Esophagus (tissue), 2 donors: ENCODE measurements around the gene CALCOCO2. TPM values are rescaled to one million over a fixed set of nuclear protein-coding genes. Genes with fewer than 3 reads are reported as not detected.
A peak's percentile ranks its signal among the peaks of the same experiment; 100 is the strongest.
"Not testable (repeated sequence)": the region's sequence is repeated elsewhere in the genome, so short reads cannot be mapped to it uniquely, and the experiment has no call there.

ENCODE experiments used
- H3K27ac ChIP-seq, 2 donors: one replicate each; pipeline ENCODE4 v1.5.1; 2013; ENCODE audit warnings: low read depth in 2 of 2, mild to moderate bottlenecking in 2 of 2, inconsistent platforms in 1 of 2, low read length in 1 of 2, moderate library complexity in 1 of 2
- H3K27me3 ChIP-seq, 2 donors: one replicate each; pipeline ENCODE4 v1.6.1; 2013; ENCODE audit warnings: low read length in 2 of 2, control low read depth in 1 of 2, mild to moderate bottlenecking in 1 of 2; ENCODE audit not compliant: insufficient read depth in 2 of 2, control insufficient read depth in 1 of 2
- H3K36me3 ChIP-seq, 2 donors: one replicate each; pipeline ENCODE4 v1.6.1; 2013; ENCODE audit warnings: low read length in 1 of 2; ENCODE audit not compliant: control insufficient read depth in 2 of 2, insufficient read depth in 2 of 2
- H3K4me1 ChIP-seq, 2 donors: one replicate each; pipeline ENCODE4 v1.6.1; 2013; ENCODE audit warnings: low read length in 1 of 2; ENCODE audit not compliant: control insufficient read depth in 2 of 2, insufficient read depth in 2 of 2
- H3K4me3 ChIP-seq, 2 donors: one replicate each; pipeline ENCODE4 v1.5.1; 2013; ENCODE audit warnings: low read length in 2 of 2, mild to moderate bottlenecking in 2 of 2, low read depth in 1 of 2, moderate library complexity in 1 of 2
- H3K9me3 ChIP-seq, 2 donors: one replicate each; pipeline ENCODE4 v1.6.1; 2013; ENCODE audit warnings: mild to moderate bottlenecking in 2 of 2, low read depth in 1 of 2, low read length in 1 of 2, moderate library complexity in 1 of 2; ENCODE audit not compliant: control insufficient read depth in 2 of 2, insufficient read depth in 1 of 2
- WGBS, 2 donors: extraction: QIAGEN DNeasy Blood & Tissue Kit; methylation state at CpG; one replicate each; pipeline ENCODE4 v1.1.7; 2013; 5-methylcytosine and 5-hydroxymethylcytosine counted together
- polyA plus RNA-seq, 2 donors: library from polyadenylated mRNA; stranded (reverse); fragments of 200-250 nt; gene quantifications; one replicate each; pipeline ENCODE4 v1.2.3, GENCODE V29; 2013
- donor health status: healthy with polysubstance abuse.
- donor health status: Bipolar disorder and iron deficiency.

Gene CALCOCO2, protein sequence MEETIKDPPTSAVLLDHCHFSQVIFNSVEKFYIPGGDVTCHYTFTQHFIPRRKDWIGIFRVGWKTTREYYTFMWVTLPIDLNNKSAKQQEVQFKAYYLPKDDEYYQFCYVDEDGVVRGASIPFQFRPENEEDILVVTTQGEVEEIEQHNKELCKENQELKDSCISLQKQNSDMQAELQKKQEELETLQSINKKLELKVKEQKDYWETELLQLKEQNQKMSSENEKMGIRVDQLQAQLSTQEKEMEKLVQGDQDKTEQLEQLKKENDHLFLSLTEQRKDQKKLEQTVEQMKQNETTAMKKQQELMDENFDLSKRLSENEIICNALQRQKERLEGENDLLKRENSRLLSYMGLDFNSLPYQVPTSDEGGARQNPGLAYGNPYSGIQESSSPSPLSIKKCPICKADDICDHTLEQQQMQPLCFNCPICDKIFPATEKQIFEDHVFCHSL
- 10 to 100 TPM; 38.8 to 57.5 TPM for polyA plus RNA-seq

- no peaks in the 10 kb centered on the region for H3K9me3 ChIP-seq
- WGBS, 2 donors: 0 to 1% methylated on average over 38 to 48 of the region's 48 CpGs
- H3K36me3 ChIP-seq: no peaks in the 10 kb centered on the region
- peak within 1 kb of the TSS; percentile 93 to 94 for H3K27ac ChIP-seq
- H3K27me3 ChIP-seq: no peaks in the 10 kb centered on the region
- H3K4me3 ChIP-seq: peak within 1 kb of the TSS; percentile 77 to 88
- H3K4me1 ChIP-seq: peaks cover 2 to 4% of the 10 kb centered on the region in 2 donors
Measured at GRCh38 chr17:48830840-48831548, at the start of gene CALCOCO2. TSS of gene CALCOCO2 (plus strand) at chr17:48831035. CDS start at chr17:48841708, 10,673 bp downstream.

DNA sequence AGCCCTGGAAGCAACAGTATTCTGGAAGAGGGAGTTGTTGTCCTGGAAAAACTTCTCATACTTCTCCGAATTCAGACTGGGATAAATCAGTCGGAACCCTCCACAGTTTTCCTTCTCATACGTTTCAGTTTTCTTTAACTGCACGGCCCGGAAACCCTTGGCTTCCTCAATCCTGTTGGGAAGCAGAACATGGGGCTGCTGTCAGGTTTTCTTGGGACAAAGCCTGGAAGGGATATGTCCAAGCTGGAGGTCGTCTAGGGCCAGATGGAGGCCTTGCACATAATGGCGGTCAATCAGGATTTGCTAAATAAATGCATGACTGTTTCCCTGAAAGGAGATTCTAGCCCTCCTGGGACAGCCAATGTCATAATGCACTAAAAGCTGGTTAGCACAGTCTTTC, 43.0 kb upstream of the CALCOCO2 start:
- no peaks in the 10 kb centered on the region for H3K36me3 ChIP-seq
- H3K4me3 ChIP-seq: no peak overlapping the region
- no peaks in the 10 kb centered on the region for H3K27me3 ChIP-seq
- WGBS, 2 donors: 70 to 74% methylated on average over 7 of the region's 7 CpGs
- H3K27ac ChIP-seq: no peak overlapping the region
- no peaks in the 10 kb centered on the region for H3K9me3 ChIP-seq
- no peaks in the 10 kb centered on the region for H3K4me1 ChIP-seq

GRCh38 chr17:48790607-48791127, 40.2 kb upstream of the CALCOCO2 start:
- no peaks in the 10 kb centered on the region for H3K4me1 ChIP-seq
- no peaks in the 10 kb centered on the region for H3K36me3 ChIP-seq
- no peaks in the 10 kb centered on the region for H3K27me3 ChIP-seq
- whole genome bisulfite sequencing, 2 donors: 42% methylated on average over 9 of the region's 9 CpGs
- no peak overlapping the region for H3K27ac ChIP-seq
- H3K4me3 ChIP-seq: no peak overlapping the region
- no peaks in the 10 kb centered on the region for H3K9me3 ChIP-seq

GRCh38 chr17:48791128-48792032, 39.5 kb upstream of the CALCOCO2 start:
- Histone ChIP-seq H3K9me3 (no peaks in the 10 kb centered on the region), H3K27me3 (no peaks in the 10 kb centered on the region), H3K36me3 (no peaks in the 10 kb centered on the region), H3K27ac (no peak overlapping the region), H3K4me3 (no peak overlapping the region), H3K4me1 (no peaks in the 10 kb centered on the region)
- 38 to 47% methylated on average over 14 of the region's 14 CpGs for WGBS, 2 donors

DNA sequence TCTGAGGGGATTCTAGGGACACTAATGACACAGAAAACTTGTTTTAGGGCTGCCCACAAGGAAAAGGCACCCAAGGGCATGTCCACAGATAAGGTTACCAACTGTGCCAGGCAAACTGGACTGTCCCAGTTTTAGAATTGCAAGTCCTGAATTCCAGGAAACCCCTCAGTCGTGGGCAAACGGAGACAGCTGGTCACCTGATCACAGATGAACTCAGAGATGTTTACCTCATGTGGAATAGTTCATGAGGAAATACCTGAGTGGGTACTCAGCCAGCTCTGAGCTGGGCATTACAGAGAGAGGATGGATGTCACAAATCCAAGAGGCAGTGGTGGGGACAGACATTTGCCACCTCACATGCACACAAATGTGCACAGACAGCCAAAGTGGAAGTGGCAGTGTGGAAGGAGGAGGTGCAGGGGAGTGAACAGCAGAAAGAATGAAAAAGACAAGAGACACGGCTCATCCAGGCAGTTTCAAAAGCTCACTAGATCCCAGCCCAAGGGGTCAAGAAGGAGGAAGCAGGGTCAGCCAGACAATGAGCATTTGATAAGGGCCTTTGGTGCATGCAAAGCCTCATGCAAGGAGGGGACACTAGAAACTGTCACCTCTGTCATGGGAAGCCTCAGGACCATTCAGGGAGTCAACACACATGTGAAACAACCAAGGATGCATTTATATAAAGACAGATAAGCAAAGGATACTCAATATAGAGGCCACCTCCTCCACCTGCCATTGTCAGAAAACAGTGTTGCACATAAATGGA, 38.6 kb upstream of the CALCOCO2 start:
- Histone ChIP-seq H3K27me3 (no peaks in the 10 kb centered on the region), H3K4me3 (no peak overlapping the region), H3K4me1 (no peaks in the 10 kb centered on the region), H3K9me3 (no peaks in the 10 kb centered on the region), H3K36me3 (no peaks in the 10 kb centered on the region), H3K27ac (no peak overlapping the region)
- 36 to 40% methylated on average over 3 of the region's 3 CpGs for WGBS, 2 donors

DNA sequence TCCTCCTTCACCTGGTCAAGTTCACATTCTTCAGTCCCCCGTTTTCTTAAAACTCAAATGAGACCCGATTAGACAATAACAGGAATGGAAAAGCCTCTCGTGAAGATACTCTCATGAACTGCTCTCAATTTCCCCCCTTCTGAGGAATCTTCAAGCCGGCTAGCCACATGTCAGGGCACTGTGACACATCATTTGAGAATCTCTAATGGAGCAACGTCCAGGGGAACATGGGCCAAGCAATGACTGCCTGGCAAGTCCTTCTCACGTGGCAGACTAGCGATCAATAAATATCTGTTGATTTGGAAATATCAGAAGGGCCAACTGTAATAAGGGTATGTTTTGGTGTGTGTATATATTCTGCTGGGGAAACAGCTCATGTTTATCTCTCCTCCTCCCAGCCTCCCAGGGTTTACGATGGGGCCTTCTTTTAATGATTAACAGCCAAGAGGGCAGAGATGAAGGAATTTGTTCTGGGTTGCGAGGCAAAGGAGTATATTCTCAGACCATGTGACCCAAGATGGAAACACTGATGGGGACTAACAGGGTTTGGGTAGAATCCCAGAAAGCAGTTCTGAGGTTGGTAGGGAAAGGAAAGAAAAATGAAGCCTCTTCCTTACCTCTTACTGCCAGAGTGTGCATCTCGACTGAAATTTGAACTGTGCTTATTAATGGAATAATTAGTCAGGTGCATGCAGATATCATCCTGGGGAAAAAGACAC, 35.2 kb upstream of the CALCOCO2 start:
- no peaks in the 10 kb centered on the region for H3K4me1 ChIP-seq

DNA sequence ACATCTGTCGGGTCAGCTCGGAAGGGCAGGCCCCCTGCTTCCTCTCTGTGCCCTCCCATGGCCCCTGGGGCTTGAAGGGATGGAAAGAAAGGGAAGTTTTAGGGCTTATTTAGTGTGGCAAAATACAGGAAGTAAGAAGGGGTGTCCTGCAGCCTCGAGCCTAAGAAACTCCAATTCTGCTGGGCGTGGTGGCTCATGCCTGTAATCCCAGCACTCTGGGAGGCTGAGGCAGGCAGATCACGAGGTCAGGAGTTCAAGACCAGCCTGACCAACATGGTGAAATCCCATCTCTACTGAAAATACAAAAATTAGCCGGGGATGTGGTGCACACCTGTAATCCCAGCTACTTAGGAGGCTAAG, 34.7 kb upstream of the CALCOCO2 start:
- H3K27ac ChIP-seq, H3K4me1 ChIP-seq, H3K9me3 ChIP-seq, H3K36me3 ChIP-seq, H3K4me3 ChIP-seq, H3K27me3 ChIP-seq: not testable (repeated sequence)
- WGBS, 2 donors: 53 to 57% methylated on average over 6 of the region's 6 CpGs

More for the DNA sequence above, 35.2 kb upstream of the CALCOCO2 start:
- H3K27me3 ChIP-seq: peaks cover 0 to under 1% of the 10 kb centered on the region in 2 donors
- WGBS, 2 donors: 49 to 61% methylated on average over 10 of the region's 10 CpGs
- H3K27ac ChIP-seq: no peak overlapping the region
- H3K9me3 ChIP-seq: no peaks in the 10 kb centered on the region
- no peak overlapping the region for H3K4me3 ChIP-seq
- H3K36me3 ChIP-seq: no peaks in the 10 kb centered on the region

DNA sequence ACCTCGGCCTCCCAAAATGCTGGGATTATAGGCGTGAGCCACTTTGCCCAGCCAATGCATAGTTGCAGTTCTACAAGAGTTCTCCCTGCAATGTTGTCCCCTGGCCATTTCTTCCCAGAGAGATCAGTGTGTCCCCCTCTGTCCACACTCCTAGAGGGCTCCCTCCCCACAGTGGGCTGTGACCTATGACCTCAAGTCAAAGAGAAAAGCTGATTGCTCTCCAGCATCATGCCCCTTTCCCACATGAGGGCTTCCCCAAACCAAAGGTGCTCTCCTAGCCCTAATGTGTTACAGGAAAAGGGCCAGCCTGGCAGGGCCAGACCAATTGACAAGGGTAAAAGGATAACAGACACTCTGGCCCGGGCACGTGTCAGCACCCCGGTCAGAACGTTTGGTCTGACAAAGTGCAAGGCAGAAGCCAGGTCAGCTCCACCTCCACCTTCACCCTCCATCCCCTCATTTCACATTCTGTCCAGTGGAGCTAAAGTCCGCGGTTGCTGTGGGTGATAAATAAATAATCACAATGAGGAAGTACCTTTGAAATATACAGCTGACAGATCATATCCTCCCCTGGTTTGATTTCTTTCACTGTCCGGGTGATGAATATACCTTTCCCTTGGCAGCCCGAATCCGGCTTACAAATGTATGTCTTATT, 31.6 kb upstream of the CALCOCO2 start:
- Histone ChIP-seq H3K27me3 (peaks cover 0 to 2% of the 10 kb centered on the region in 2 donors), H3K27ac (no peak overlapping the region), H3K4me1 (no peaks in the 10 kb centered on the region), H3K9me3 (no peaks in the 10 kb centered on the region), H3K36me3 (no peaks in the 10 kb centered on the region), H3K4me3 (no peak overlapping the region)
- 59 to 72% methylated on average over 11 of the region's 11 CpGs for WGBS, 2 donors
